Uterus (tissue), 4 donors: ENCODE data around the gene PIK3R6. TPM values are rescaled to one million over a fixed set of nuclear protein-coding genes. Genes with fewer than 3 reads are reported as not detected.

Experiments
- DNase-seq, 2 donors: peaks; one replicate each; pipeline ENCODE4 v3.0.0-alpha.2; 2019 to 2020
- H3K27ac ChIP-seq, 2 donors: fragments of 200-600 bp; sonication (generic); 1 replicate in 1 of 2; 2 replicates in 1 of 2; pipeline ENCODE4 v1.5.1; 2016 to 2018
- H3K27me3 ChIP-seq, 2 donors: fragments of 200-600 bp; sonication (generic); one replicate each; pipeline ENCODE4 v1.5.1; 2018 to 2019; ENCODE audit warnings: control low read depth in 1 of 2
- H3K36me3 ChIP-seq, 2 donors: fragments of 200-600 bp; sonication (generic); one replicate each; pipeline ENCODE4 v1.5.1; 2019; ENCODE audit warnings: control low read depth in 1 of 2
- H3K4me1 ChIP-seq, 2 donors: fragments of 200-600 bp; sonication (generic); one replicate each; pipeline ENCODE4 v1.5.1; 2018 to 2019; ENCODE audit warnings: control low read depth in 1 of 2
- H3K4me3 ChIP-seq, 2 donors: fragments of 200-600 bp; sonication (generic); 1 replicate in 1 of 2; 2 replicates in 1 of 2; pipeline ENCODE4 v1.5.1; 2018 to 2019; ENCODE audit warnings: mild to moderate bottlenecking in 1 of 2
- H3K9me3 ChIP-seq, 2 donors: fragments of 200-600 bp; sonication (generic); one replicate each; pipeline ENCODE4 v1.5.1; 2019; ENCODE audit warnings: control low read depth in 1 of 2
- POLR2A ChIP-seq, 2 donors: fragments of 450-650 bp; IDR thresholded peaks; one replicate each; pipeline ENCODE4 v1.6.1; 2016; ENCODE audit warnings: antibody characterized with exemption in 2 of 2, mild to moderate bottlenecking in 1 of 2, moderate library complexity in 1 of 2
- intact Hi-C: fragments of 100-400 bp; cut with DNase I; formaldehyde crosslinking; loops from one replicate; pipeline ENCODE4 v1.15.1; 2023; ENCODE audit warnings: low total_unique reads
- total RNA-seq, 4 donors: library from RNA; depleted of rRNA in 3 of 4; stranded (reverse); fragments of >200 nt in 3 of 4; gene quantifications; one replicate each; pipeline versions ENCODE4 v1.1.0 to v1.2.4, GENCODE V29; 2014 to 2023
- TF ChIP-seq, protein P1 (sequence below), 4 experiments: fragments of 200-600 bp in 2 of 4; fragments of 450-650 bp in 2 of 4; sonication (generic) in 2 of 4; IDR thresholded peaks; one replicate each; pipeline ENCODE4 v1.5.1; 2016 to 2019; ENCODE audit warnings: antibody characterized with exemption in 4 of 4, mild to moderate bottlenecking in 2 of 4, moderate library complexity in 1 of 4
- donor health status: DM: yes; HTN: yes; CAD: no.

Gene PIK3R6
- total RNA-seq, 4 donors from 2014 or later: 0.34 to 24.6 (median 1.1) TPM; not detected in 1

DNA sequence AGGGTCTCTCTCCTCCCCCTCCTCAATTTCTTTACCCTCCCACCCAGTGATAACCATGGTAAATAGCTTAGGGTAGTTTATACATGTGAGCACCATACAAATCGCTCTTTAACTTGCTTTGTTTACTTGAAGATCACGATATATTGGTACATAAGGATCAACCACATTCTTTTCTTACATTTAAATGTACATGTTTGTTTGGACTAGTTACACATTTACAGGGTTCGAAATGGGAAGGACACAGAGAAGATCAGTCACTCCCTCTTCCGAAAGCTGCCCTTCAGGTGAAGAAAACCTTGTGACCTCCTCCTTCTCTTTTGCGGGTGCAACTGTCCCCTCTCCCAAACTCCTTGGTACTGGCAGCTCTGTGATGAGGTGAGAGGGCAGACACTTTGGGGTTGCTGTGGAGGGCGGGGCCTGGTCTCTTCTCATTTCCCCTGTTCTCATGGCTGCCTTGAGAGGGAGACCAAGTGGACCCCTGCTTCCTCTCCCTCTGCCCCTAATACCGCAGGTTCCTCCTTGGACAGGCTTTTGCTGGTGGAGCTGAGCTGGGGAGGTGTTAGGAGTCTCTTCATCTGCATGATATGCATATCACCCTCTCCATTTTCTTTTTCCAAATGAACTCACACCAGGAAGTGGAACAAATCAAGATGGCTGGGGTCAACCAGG lies 4.7 kb upstream of the PIK3R6 start:
- Histone ChIP-seq H3K9me3 (no peaks in the 10 kb centered on the region), H3K4me1 (no peaks in the 10 kb centered on the region), H3K27ac (no peak overlapping the region), H3K36me3 (no peaks in the 10 kb centered on the region), H3K4me3 (no peak overlapping the region), H3K27me3 (no peaks in the 10 kb centered on the region)
- intact Hi-C loops: no loop called here
- TF ChIP-seq, protein P1, sequence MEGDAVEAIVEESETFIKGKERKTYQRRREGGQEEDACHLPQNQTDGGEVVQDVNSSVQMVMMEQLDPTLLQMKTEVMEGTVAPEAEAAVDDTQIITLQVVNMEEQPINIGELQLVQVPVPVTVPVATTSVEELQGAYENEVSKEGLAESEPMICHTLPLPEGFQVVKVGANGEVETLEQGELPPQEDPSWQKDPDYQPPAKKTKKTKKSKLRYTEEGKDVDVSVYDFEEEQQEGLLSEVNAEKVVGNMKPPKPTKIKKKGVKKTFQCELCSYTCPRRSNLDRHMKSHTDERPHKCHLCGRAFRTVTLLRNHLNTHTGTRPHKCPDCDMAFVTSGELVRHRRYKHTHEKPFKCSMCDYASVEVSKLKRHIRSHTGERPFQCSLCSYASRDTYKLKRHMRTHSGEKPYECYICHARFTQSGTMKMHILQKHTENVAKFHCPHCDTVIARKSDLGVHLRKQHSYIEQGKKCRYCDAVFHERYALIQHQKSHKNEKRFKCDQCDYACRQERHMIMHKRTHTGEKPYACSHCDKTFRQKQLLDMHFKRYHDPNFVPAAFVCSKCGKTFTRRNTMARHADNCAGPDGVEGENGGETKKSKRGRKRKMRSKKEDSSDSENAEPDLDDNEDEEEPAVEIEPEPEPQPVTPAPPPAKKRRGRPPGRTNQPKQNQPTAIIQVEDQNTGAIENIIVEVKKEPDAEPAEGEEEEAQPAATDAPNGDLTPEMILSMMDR (IDR thresholded peaks at IDR 0.05): no peak
- no peak for DNase-seq

- Histone ChIP-seq H3K27me3 (no peaks in the 10 kb centered on the region), H3K4me3 (no peak overlapping the region), H3K27ac (no peak overlapping the region), H3K36me3 (no peaks in the 10 kb centered on the region), H3K4me1 (no peaks in the 10 kb centered on the region), H3K9me3 (no peaks in the 10 kb centered on the region)
- intact Hi-C loops: no loop called here
- TF ChIP-seq, protein P1 (IDR thresholded peaks at IDR 0.05): no peak
- TF ChIP-seq POLR2A (IDR thresholded peaks at IDR 0.05): no peak
- DNase-seq: no peak
These were observed 3.7 kb upstream of the PIK3R6 start for GRCh38 chr17:8871081-8871581.

DNA sequence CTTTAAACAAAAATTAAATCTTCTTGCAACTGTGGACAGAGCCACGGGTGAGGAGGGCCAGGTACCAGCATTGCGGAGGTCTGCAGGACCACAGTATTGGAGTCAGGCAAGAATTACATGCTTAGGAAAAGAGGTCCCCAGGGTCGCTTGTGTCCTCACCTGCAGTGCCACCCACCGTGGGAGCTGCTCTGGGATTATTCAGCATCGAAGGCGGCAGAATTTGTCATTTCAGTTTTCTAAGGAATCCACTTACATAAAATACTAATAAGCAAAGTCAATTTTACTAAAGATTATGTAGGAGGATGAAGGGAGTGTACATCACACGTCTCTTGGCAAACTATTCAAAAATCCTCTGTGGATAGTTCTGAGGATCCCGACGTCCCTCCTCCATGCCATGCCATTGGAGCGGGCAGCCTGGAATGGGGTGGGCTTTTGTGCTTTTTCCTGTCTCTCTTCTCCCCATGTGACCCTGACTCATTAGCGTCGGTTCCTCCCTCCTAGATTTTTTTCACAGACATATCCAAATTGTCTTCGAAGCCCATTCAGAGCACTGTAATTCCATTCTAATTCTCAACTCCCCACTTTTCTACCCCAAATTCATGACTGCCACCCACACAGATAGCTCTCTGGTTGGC lies 3.0 kb upstream of the PIK3R6 start:
- no peak for TF ChIP-seq POLR2A (IDR thresholded peaks at IDR 0.05)
- TF ChIP-seq, protein P1 (IDR thresholded peaks at IDR 0.05): no peak
- no peak for DNase-seq
- Histone ChIP-seq H3K36me3 (no peaks in the 10 kb centered on the region), H3K9me3 (no peaks in the 10 kb centered on the region), H3K4me1 (no peaks in the 10 kb centered on the region), H3K27ac (no peak overlapping the region), H3K4me3 (no peak overlapping the region), H3K27me3 (no peaks in the 10 kb centered on the region)
- intact Hi-C loops: no loop called here

GRCh38 chr17:8869114-8869815 lies 1.8 kb upstream of the PIK3R6 start:
- DNase-seq: no peak
- Histone ChIP-seq H3K27ac (no peak overlapping the region), H3K4me1 (no peaks in the 10 kb centered on the region), H3K27me3 (no peaks in the 10 kb centered on the region), H3K36me3 (no peaks in the 10 kb centered on the region), H3K4me3 (no peak overlapping the region), H3K9me3 (no peaks in the 10 kb centered on the region)
- intact Hi-C loops: no loop called here
- TF ChIP-seq POLR2A (IDR thresholded peaks at IDR 0.05): no peak
- TF ChIP-seq, protein P1 (IDR thresholded peaks at IDR 0.05): no peak

DNA sequence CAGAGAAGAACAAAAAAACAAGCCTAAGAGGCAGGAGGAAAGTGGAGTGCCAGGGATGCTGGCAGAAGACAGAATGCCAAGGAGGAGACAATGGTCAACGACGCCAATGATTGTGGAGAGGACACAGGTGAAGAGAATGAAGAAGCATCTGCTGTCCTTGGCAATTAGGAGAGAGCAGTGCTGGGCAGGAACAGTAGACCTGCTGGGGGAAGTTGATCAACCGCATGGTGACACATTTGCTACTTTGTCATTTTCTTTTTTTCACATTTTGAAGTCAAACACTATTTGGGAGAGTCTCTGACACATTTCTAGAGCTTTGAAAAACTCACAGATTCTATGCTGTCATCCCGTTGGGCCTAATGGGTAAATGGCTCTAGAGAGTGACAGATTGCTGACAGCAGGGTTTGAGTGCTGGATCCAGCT lies 1.1 kb upstream of the PIK3R6 start:
- Histone ChIP-seq H3K27ac (no peak overlapping the region), H3K4me3 (no peak overlapping the region), H3K27me3 (no peaks in the 10 kb centered on the region), H3K9me3 (no peaks in the 10 kb centered on the region), H3K36me3 (no peaks in the 10 kb centered on the region), H3K4me1 (no peaks in the 10 kb centered on the region)
- TF ChIP-seq, protein P1 (IDR thresholded peaks at IDR 0.05): no peak
- no peak for TF ChIP-seq POLR2A (IDR thresholded peaks at IDR 0.05)
- intact Hi-C loops: no loop called here
- no peak for DNase-seq
